ENCODE measurements around the gene MOSPD3. TPM values are rescaled to one million over a fixed set of nuclear protein-coding genes. Genes with fewer than 3 reads are reported as not detected.

The MOSPD3 gene
- total and polyA plus RNA-seq, 9 donors, result 9.2 to 27.7 (median 24.4) TPM

DNA sequence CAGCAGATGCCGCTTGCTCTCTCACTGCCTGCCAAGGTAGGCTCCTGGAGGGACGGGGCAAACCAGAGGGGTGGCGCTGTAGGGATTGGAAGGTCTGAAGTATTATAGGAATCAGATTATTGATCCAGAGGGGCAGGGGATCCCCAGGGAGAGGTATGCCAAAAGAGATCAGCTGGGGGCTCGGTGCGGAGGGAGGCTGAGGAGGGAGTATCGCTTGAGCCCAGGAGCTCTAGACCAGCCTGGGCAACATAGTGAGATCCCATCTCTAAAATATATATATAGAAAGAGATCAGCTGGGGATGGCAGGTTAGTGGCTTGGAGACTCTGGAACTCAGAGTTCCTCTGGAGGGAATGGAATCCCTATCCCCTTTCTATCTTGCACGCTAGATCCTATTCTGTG is 17.2 kb upstream of the MOSPD3 start:
- Histone ChIP-seq H3K9me3 (no peaks in the 10 kb centered on the region), H3K27ac (no peak overlapping the region), H3K36me3 (no peaks in the 10 kb centered on the region), H3K4me3 (no peak overlapping the region), H3K4me1 (ENCODE audit: insufficient read depth) (no peaks in the 10 kb centered on the region), H3K27me3 (no peaks in the 10 kb centered on the region)
- intact Hi-C loops (cut with DNase I), result no loop called here
- TF ChIP-seq POLR2A (IDR thresholded peaks at IDR 0.05) (no peak), EP300 (IDR thresholded peaks at IDR 0.05) (no peak)
- TF ChIP-seq, protein P1, sequence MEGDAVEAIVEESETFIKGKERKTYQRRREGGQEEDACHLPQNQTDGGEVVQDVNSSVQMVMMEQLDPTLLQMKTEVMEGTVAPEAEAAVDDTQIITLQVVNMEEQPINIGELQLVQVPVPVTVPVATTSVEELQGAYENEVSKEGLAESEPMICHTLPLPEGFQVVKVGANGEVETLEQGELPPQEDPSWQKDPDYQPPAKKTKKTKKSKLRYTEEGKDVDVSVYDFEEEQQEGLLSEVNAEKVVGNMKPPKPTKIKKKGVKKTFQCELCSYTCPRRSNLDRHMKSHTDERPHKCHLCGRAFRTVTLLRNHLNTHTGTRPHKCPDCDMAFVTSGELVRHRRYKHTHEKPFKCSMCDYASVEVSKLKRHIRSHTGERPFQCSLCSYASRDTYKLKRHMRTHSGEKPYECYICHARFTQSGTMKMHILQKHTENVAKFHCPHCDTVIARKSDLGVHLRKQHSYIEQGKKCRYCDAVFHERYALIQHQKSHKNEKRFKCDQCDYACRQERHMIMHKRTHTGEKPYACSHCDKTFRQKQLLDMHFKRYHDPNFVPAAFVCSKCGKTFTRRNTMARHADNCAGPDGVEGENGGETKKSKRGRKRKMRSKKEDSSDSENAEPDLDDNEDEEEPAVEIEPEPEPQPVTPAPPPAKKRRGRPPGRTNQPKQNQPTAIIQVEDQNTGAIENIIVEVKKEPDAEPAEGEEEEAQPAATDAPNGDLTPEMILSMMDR (IDR thresholded peaks at IDR 0.05), result no peak
- DNase-seq, result no peak
- WGBS, 3 donors, result 90 to 96% (median 96%) methylated on average over 7 of the region's 7 CpGs

DNA sequence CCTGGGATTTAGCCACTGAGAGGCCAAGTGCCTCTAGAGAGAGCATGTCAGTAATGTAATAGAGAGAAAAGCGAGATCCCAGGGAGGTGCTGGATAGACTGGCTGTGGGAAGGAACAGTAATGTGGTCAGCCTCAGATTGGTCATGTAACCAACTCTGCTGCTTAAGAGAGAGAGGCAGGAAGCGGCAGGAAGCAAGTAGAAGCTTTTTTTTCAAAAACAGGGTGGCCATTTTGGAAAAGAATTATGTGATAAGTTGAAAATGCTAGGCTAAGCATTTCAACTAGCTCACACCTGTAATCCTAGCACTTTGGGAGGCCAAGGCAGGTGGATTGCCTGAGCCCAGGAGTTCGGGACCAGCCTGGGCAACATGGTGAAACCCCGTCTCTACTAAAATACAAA is 13.9 kb upstream of the MOSPD3 start:
- TF ChIP-seq, protein P1 (IDR thresholded peaks at IDR 0.05), result no peak
- TF ChIP-seq POLR2A (IDR thresholded peaks at IDR 0.05), result no peak
- TF ChIP-seq EP300 (IDR thresholded peaks at IDR 0.05), result no peak
- no peak for DNase-seq
- no peaks in the 10 kb centered on the region for H3K36me3 ChIP-seq
- intact Hi-C loops (cut with DNase I), result no loop called here
- 91 to 94% (median 92%) methylated on average over 4 of the region's 4 CpGs for WGBS, 3 donors
- no peaks in the 10 kb centered on the region for H3K27me3 ChIP-seq
- H3K27ac ChIP-seq, result no peak overlapping the region
- no peaks in the 10 kb centered on the region for H3K9me3 ChIP-seq
- no peak overlapping the region for H3K4me3 ChIP-seq
- H3K4me1 ChIP-seq (ENCODE audit: insufficient read depth), result peaks cover 14% of the 10 kb centered on the region

DNA sequence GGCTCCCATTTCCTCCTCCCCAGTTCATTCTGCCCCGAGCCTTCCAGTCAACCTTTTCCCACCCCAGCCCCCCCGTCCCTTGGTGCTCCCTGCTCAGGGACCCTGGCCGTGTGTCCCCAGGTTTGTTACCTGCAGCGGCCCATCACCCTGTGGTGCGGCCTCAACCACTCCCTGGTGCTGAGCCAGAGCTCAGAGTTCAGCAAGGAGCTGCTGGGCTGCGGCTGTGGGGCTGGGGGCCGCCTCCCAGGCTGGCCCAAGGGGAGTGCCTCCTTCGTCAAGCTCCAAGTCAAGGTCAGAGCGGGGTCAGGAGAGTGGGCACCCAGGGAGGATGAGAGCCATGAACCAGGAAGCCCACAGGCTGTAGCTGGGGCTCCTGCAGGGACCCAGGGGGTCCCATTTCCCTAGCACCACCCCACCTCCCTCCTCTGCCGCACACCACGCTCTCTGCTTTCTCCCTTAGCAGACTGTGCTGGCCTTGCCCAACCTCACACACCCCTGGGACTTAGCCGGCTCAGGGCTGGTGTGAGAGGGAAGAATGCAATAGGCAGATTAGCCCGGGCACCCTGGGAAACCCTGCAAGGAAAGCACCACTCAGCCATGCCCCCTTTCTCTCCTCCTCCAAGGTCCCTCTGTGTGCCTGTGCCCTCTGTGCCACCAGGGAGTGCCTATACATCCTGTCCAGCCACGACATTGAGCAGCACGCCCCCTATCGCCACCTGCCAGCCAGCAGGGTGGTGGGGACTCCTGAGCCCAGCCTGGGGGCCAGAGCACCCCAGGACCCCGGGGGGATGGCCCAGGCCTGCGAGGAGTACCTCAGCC is 12.2 kb upstream of the MOSPD3 start:
- DNase-seq, result no peak
- TF ChIP-seq EP300 (IDR thresholded peaks at IDR 0.05) (no peak), POLR2A (IDR thresholded peaks at IDR 0.05) (no peak)
- TF ChIP-seq, protein P1 (IDR thresholded peaks at IDR 0.05), result no peak
- H3K27me3 ChIP-seq, result no peaks in the 10 kb centered on the region
- H3K36me3 ChIP-seq, result no peaks in the 10 kb centered on the region
- intact Hi-C loops (cut with DNase I), result loop anchor here in 1 of 4 donors (5.0 kb wide), 1 partner anchor 72 kb away; the partner anchor contains the start of gene GNB2
- no peak overlapping the region for H3K4me3 ChIP-seq
- no peaks in the 10 kb centered on the region for H3K9me3 ChIP-seq
- H3K4me1 ChIP-seq (ENCODE audit: insufficient read depth), result peaks cover 19% of the 10 kb centered on the region
- no peak overlapping the region for H3K27ac ChIP-seq
- WGBS, 3 donors, result 65 to 71% (median 65%) methylated on average over 14 to 18 of the region's 18 CpGs

DNA sequence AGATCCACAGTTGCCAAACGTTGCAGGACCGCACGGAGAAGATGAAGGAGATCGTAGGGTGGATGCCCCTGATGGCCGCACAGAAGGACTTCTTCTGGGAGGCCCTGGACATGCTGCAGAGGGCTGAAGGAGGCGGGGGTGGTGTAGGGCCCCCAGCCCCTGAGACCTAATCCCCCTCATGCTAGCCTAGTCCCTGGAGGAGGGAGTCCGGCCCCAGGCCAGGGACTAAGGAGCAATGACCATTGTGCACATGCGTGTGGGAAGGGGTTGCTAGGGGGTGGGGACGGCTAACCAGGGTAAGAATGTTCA is 11.7 kb upstream of the MOSPD3 start:
- no peak for DNase-seq
- Histone ChIP-seq H3K27me3 (no peaks in the 10 kb centered on the region), H3K27ac (no peak overlapping the region), H3K36me3 (no peaks in the 10 kb centered on the region), H3K4me1 (ENCODE audit: insufficient read depth) (peaks cover 19% of the 10 kb centered on the region), H3K4me3 (no peak overlapping the region), H3K9me3 (no peaks in the 10 kb centered on the region)
- TF ChIP-seq POLR2A (IDR thresholded peaks at IDR 0.05) (no peak), EP300 (IDR thresholded peaks at IDR 0.05) (no peak)
- TF ChIP-seq, protein P1 (IDR thresholded peaks at IDR 0.05), result no peak
- intact Hi-C loops (cut with DNase I), result loop anchor here in 1 of 4 donors (5.0 kb wide), 1 partner anchor 72 kb away; the partner anchor contains the start of gene GNB2
- 72 to 85% (median 83%) methylated on average over 9 of the region's 9 CpGs for WGBS, 3 donors
